GM19328 (cell line): ENCODE measurements around the gene TAX1BP1.
"Not testable (repeated sequence)": the region's sequence is repeated elsewhere in the genome, so short reads cannot be mapped to it uniquely, and the experiment has no call there.

Experiments used
- ATAC-seq: cut with Tn5 transposase; IDR thresholded peaks from one replicate; pipeline ENCODE4 v1.9.1; 2021; ENCODE audit warnings: mild to moderate bottlenecking, moderate library complexity; ENCODE audit not compliant: unreplicated experiment

The TAX1BP1 gene

DNA sequence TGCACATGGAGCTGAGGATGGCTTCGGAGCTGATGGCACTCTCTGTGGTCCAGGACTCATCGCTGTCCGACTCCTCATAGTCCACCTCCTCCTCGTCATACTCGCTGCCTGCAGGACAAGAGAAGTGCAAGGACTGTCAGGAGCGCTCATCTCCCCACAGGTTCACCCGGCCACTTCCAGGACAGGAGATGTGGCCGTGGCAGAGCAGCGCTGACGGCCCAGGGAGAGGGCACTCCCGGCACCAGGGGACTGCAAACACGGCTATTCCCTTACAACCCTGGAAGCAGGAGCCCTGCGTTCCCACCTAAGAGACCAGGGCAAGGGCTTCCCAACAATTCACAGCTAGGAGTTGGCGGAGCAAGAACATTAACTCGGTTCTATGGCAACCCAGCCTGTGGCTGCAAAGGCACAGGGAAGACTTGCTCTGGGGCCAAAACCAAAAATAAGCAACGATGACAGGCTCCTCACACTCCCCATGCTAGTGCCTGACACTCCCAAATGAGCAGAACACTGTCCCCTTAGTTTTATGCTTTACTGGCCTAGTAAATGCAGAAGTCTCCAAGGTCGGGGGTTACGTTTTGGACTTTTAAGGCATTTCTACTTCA is 100.9 kb downstream of the TAX1BP1 start:
- no peak for ATAC-seq

DNA sequence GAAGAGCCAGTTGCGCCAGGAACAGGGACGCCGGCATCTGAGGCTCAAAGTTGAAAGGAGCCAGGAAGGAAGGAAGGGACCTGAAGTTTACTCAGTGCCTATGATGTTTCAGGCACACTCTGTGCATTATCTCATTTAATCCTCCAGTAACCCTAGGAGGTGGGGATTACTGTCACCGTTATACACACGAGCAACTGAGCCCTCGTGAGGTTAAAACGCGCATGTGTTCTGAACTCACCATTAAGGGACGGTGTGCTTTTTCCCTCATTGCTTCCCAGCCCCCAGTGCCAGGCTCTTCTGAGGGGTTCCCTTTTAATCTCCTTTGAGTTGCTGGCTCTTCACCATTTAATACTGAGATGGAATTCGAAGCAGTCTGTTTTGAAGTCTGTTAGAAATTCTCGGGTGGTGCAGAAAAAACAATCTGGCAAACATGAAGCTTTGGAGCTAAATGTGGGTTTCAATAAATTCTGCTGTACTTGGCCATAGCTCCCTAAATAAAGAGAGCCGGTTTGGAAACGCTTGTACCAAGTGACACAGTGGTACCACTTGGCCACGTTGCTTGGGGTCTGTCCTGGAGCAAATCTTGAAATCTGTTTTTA is 102.2 kb downstream of the TAX1BP1 start:
- ATAC-seq = no peak

DNA sequence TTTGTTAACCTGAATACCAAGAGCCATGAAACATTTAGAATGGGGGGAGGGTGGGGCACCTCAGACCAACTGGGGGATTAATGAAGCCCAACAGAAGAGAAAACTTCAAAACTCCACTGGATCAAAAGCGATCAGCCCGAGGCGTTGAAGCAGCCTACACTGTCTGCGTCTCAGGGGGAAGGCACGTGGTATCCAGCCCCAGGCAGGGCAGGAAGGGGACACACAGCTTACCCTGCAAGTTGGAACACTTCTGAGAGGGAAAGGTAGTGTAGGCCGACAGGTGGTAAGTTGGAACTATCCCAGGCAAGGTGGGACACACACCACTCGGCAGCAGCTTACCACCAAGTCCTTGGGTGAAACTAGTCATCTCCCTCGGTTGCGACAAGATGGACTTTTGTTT is 102.9 kb downstream of the TAX1BP1 start:
- no peak for ATAC-seq

DNA sequence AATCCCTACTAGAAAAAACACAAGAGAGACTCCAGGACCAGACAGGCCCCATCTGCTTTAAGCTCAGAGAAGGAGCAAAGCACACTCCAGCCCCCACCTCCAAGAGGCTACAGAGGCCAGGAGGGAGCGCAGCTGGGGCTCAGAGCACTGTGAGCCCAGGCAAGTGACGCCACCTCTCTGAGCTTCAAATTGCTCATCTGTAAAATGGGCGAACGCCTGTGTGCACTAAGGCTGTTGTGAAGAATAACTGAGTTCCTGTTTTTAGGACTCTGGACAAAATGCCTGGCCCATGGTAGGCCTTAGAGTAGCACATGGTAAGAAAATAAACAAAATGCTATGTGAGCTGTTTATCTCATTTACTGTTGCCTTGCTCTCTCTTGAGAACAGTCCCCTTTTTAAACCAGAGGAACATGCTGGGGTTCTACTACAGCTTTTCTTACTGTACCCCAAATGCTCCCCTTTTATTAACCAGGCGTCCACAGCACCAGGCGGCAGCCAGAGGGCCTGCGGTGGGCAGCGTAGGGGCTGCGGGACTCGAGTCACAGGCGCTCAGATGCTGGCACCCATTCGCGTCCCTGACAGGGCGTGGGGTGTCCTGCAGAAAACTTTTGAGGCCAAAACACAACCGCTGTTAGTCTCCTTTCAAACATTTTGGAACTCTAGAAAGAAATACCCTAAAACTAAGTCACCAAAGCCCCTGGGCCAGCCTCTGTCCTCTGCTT is 103.8 kb downstream of the TAX1BP1 start:
- ATAC-seq = no peak

DNA sequence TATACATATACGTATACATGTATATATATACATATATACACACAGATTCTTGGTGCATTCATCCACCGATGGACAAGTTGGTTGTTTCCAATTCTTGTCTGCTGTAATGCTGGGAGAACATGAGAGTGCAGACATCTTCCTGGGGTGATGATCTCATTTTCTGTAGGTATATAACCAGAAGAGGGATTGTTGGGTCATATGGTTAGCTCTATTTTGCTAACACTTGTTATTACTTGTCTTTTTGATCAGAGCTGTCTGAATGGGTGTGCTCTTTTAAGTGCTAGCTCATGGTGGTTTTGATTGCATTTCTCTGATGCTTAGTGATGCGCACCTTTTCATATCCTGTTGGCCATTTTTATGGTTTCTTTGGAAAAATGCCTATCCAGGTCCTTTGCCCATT is 106.4 kb downstream of the TAX1BP1 start:
- ATAC-seq = no peak

DNA sequence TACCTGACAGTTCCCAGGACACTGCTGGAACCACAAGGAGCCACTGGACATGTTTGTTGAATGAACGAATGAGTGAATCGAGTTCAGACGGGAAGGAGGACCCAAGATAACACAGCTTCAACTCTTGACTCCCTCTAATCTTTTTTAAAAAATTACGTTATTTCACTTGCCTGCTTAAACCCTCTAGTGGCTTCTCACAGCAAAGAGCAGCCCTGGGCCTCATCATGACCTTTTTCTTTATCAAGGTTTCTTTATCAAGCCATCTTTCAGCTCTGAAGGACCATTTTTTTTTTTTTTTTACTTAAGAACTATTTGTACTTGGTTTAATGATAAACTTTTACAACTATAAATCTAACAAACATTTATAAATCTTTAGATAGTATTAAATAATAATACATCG is 110.6 kb downstream of the TAX1BP1 start:
- ATAC-seq = no peak

- not testable (repeated sequence) for ATAC-seq
These were observed 116.9 kb downstream of the TAX1BP1 start for GRCh38 chr7:27856703-27857485.

- no peak for ATAC-seq
These were observed 120.8 kb downstream of the TAX1BP1 start for GRCh38 chr7:27860800-27861199.

DNA sequence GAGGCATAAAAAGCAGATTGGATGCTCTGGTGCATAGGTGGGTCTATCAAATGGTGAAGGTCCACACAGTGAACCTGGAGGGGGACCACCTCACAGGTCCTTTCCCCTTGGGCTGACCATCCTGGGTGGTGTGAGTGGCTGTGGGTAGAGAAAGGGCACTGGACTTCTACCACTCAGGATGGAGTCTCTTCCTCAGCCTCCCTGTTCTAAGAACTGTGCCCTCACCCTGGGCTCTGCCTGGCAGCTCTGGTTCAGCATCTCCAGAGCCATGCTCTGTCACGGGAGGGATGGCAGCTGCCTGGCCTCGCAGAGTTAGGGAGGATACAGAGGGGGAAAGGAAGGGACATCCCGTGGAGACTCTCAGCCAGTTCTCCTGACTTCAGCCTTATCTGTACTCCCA is 121.8 kb downstream of the TAX1BP1 start:
- no peak for ATAC-seq

- no peak for ATAC-seq
These were observed 123.9 kb downstream of the TAX1BP1 start for GRCh38 chr7:27863880-27864279.

GRCh38 chr7:27866256-27866655 is 126.3 kb downstream of the TAX1BP1 start:
- no peak for ATAC-seq

DNA sequence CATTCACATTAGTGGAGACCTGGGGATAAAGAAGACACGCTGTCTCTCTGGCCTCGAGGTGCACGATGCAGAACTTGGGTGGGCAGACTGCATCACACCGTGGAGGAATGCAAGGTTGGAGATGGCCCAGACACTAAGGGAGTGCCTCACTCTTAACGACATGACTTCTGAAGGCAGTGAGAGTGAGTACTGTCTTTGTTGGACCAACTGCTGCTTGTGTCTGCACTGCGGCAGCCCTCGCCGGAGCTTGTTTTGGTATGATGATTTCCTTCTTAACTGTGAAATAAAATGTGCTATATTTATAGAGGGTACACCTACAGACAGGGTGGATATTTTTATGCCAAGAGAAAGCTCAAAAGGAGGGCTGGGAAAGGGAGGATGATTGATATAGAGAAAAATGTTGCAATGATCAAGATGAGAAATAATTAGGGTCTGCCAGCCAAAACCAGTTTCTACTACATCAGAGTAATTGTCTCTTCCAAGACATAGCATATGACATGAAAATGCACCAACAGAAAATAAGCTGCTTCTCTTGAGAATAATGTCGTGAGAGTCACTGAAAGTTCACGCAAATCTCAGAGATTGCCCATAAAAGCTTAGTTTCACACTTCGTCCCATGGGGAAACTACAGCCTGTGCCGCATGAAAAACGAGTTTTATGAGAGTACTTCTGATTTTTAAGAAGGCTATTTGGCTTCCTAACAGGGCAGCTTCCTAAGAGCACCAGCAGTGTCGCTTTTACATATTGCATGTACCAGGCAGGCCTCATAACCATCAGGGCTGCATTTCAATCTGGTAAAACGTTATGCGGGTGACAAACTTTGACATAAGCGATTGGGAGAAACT is 127.1 kb downstream of the TAX1BP1 start:
- no peak for ATAC-seq

DNA sequence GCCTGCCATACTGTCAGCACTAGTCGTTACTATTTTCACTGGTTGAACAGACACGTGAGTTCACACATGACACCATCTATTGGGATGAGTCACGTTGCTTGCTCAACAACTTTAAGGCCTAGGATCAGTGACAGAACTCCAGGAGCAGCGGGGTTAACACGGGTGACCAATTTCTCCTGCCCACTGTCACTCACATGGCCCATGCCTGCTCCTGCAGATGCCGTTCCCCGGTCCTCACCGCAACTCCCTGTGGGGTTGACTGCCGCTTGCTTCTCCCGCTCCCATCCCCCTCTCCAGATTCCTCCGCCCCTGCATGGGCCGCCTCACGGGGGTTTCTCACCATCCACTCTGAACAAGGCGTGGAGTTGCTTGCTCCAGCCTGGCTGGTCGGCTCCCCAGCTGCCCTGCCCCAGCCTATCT is 128.2 kb downstream of the TAX1BP1 start:
- no peak for ATAC-seq

DNA sequence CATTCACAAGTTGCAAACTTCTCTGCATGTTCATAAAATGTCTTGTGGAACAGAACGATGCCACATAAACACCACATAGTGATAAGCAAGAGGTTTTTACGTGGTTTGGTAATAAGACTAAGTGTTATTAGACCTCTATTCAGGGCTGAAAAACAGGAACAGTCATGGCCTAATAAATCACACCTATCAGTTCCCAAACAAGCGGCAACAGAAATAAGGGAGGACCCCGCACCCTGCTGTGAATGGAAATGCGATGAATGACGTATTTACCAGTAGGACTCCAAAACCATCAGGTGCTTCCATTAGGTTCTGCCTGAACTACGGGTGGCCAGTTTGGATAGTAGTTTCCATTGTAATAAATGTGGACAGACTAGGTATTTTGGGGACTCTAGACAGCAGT is 129.1 kb downstream of the TAX1BP1 start:
- no peak for ATAC-seq

DNA sequence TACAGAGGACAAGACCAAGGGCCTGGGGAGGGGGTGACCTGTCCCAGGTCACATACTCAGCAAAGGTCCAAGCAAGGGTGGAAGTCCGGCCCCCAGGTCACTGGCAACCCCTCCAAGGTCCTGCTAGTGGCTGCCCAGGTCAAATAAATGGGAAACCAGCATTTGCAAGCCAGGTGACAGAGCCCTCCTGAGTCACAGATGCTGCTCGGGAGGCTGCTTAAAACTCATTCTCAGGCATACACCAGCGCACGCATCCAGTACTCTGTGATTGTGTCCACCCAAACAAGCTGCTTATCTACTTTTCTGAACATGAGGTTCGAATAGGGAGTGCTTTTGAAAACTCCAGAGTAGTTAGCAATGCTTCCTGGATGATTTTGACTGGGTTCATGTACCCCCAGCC is 130.6 kb downstream of the TAX1BP1 start:
- ATAC-seq = no peak

DNA sequence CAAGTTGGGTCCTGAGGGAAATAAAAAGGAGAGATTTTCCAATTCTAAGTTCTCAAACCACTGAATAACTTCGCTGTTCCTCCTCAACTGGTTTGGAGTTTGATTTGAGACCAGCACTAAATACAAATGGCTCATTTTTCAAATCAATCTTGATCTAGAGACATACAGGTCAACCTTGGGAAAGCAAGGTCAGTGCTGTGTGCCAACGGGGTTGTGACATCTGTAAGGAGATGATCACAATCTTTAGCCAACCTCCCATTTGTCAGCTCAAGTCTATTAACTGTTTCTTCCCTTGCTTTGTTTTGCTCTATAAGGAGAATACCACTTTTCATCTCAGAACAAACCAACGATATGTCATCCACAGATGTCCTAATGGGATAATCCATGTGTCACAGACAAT is 131.1 kb downstream of the TAX1BP1 start:
- ATAC-seq = no peak

GRCh38 chr7:27871866-27872265 is 131.9 kb downstream of the TAX1BP1 start:
- ATAC-seq = no peak

GRCh38 chr7:27872356-27873275 is 132.7 kb downstream of the TAX1BP1 start:
- no peak for ATAC-seq
